22Rv1 (cell line): Measurements from ENCODE around the gene ILKAP.

Experiments
- H3K27ac ChIP-seq: fragments of 450-650 bp; 2 replicates; pipeline ENCODE4 v1.5.1; 2017
- ZFX ChIP-seq: fragments of 450-650 bp; IDR thresholded peaks from 2 replicates; pipeline ENCODE4 v1.6.1; 2017; ENCODE audit warnings: antibody characterized with exemption, borderline replicate concordance
- TF ChIP-seq, protein P1 (sequence below): fragments of 450-650 bp; IDR thresholded peaks from 2 replicates; pipeline ENCODE4 v1.5.1; 2017; ENCODE audit warnings: mild to moderate bottlenecking

The ILKAP gene

DNA sequence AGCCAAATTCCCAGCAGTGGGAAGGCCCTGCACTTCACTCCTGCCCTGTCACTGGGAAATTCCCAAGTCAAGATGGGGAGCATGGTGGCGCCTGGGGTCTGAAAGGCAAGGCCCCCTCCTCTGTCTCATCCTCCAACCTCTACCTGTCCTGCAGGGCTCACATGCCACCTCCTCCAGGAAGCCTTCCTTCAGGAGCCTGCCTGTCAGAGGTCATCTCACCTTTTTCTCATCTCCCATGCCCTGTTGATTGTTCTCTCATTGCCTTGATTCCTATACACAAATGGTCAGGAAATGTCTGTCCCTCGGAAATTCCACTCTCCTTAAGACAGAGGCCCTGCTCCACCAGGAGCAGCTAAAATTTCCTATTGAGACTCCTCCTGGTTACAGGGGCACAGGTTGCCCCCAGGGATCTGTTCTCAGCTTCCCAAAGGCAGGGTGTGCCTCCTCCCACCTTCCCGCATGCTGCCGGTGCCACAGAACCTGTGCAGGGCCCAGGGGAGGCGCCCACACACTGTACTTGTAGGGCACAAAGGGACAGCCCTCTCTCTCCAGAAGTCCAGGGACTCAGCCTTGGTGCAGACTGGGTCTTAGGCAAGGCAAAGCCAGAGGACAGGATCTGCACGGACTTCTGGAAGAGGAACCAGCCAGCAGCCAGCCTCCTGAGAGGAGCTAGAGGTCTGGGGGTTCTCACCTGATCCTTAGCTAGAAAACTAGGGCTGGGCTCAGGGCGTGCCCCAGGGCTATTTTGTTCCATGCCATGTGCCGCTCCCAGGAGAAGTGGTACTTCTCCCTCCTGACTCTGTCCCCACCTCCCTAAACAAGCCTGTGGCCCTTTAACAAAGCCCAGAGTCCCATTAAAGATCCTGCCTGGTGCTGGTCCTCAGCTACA, 23.4 kb upstream of the ILKAP start:
- TF ChIP-seq, protein P1, sequence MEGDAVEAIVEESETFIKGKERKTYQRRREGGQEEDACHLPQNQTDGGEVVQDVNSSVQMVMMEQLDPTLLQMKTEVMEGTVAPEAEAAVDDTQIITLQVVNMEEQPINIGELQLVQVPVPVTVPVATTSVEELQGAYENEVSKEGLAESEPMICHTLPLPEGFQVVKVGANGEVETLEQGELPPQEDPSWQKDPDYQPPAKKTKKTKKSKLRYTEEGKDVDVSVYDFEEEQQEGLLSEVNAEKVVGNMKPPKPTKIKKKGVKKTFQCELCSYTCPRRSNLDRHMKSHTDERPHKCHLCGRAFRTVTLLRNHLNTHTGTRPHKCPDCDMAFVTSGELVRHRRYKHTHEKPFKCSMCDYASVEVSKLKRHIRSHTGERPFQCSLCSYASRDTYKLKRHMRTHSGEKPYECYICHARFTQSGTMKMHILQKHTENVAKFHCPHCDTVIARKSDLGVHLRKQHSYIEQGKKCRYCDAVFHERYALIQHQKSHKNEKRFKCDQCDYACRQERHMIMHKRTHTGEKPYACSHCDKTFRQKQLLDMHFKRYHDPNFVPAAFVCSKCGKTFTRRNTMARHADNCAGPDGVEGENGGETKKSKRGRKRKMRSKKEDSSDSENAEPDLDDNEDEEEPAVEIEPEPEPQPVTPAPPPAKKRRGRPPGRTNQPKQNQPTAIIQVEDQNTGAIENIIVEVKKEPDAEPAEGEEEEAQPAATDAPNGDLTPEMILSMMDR: no peak
- TF ChIP-seq ZFX: no peak

GRCh38 chr2:238225911-238226697, 22.6 kb upstream of the ILKAP start:
- no peak overlapping the region for H3K27ac ChIP-seq
- TF ChIP-seq, protein P1: no peak
- no peak for TF ChIP-seq ZFX

More for the DNA sequence above, 23.4 kb upstream of the ILKAP start:
- no peak overlapping the region for H3K27ac ChIP-seq

- TF ChIP-seq ZFX: no peak
- H3K27ac ChIP-seq: no peak overlapping the region
Measured at GRCh38 chr2:238225121-238225520, 21.6 kb upstream of the ILKAP start.

DNA sequence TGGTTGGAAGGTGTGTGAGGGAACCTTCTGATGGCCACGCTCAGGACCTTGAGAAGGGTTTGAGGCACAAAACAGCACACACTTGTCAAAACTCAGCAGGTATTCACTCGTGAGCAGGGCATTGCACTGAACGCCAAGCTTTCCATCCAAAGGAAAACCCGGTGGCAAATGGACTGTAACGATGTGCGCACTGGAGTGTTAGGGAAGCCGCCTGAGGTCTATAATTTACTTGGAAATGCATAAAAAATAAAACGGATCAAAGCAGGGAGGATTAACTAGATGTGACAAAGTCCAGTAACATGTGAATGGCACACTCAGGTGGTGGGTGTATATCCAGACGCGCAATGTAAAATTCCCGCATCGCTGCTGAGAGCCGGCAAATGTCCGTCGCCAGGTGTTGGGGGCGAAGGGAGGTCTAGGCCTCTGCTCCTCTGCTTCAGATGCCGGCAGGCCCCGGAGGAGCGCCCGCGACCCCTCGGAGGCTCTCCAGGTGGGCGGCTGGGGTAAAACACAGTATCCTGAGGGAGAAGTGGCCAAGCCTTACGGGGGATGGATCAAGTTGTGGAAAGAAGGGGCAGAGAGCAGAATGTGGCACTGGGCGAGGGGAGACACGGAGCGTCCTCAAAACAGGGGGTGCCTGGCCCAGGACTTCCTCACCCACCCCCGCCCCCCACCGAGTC, 21.0 kb upstream of the ILKAP start:
- no peak overlapping the region for H3K27ac ChIP-seq
- TF ChIP-seq ZFX: no peak
- TF ChIP-seq, protein P1: no peak

DNA sequence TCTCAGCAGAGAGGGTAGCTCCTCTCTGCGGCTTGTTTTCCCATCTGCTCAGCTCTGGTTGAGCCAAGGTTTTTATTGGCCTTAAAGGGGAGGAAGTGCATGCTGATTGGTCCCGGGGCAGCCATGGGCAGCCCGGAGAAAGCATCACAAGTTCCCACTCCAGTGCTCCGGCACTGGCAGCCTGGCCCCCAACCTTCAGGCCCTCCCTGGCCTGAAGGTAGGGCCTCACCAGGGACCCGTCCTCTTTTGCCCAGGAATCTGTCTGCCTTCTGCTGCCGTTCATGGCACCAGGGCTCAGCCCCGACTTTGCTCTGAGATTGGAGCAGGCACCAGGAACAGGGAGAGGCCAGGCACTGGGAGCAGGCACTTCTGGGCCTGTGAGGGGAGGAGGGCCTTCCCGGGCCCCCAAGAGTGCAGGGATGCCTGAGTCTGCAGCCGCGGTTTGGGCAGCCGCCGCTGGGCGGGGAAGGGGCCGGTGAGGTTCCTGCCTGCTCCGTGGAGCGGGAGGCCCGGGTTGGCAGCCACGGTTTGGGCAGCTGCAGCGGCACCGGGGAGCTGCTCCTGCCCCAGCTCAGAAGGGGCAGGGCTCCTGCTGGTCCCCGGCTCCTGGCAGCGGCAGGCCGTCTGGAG, 17.5 kb upstream of the ILKAP start:
- no peak overlapping the region for H3K27ac ChIP-seq
- no peak for TF ChIP-seq ZFX
- TF ChIP-seq, protein P1: no peak

GRCh38 chr2:238220274-238220891, 16.9 kb upstream of the ILKAP start:
- TF ChIP-seq ZFX: no peak
- TF ChIP-seq, protein P1: no peak
- H3K27ac ChIP-seq: no peak overlapping the region

- H3K27ac ChIP-seq: no peak overlapping the region
- TF ChIP-seq ZFX: no peak
- TF ChIP-seq, protein P1: no peak
Measured at GRCh38 chr2:238216651-238217184, 13.2 kb upstream of the ILKAP start.
